ENCODE data around the gene IPO5. TPM values are rescaled to one million over a fixed set of nuclear protein-coding genes. Genes with fewer than 3 reads are reported as not detected.

IPO5 gene
- total and polyA plus RNA-seq, 2 of the 8 experiments (the other 6 are each of a cell fraction or from before 2014, with no cell fraction given) = 143 to 410 TPM

DNA sequence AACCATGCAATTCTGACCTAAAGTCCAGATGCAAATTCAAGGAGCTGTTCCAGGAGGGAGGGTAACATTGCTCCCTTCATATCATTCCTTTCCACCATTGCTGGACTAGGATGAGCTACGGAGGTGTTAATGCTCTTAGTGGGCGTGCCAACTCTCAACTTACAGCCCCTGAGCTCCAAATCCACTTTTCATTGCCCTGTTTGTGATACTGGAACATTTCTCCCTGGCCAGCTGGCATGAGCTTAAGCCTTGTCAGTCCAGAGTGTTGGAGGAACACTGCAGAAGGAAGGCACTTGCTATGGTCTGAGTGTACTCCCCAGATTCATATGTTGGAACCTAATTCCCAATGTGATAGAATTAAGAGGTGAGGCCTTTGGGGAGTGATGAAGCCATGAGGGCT lies 119.0 kb downstream of the IPO5 start:
- Histone ChIP-seq H3K14ac (ENCODE audit: insufficient read length) (no peak overlapping the region), H2AK5ac (ENCODE audit: low read depth, low read length) (no peak overlapping the region), H2AFZ (ENCODE audit: low read length) (no peak overlapping the region), H3K4ac (replicated peaks; ENCODE audit: insufficient read length, low read depth, low read length) (no peak overlapping the region), H3K79me1 (ENCODE audit: low read depth, low read length) (no peaks in the 10 kb centered on the region), H3K36me3 (ENCODE audit: control insufficient read depth in 2 of 4, insufficient read depth in 4 of 4, low read length in 3 of 4) (no peaks in the 10 kb centered on the region), H4K20me1 (replicated peaks in 1 of 2; ENCODE audit: control insufficient read depth in 1 of 2, insufficient read depth in 2 of 2, low read length in 2 of 2) (no peaks in the 10 kb centered on the region), H3K56ac (replicated peaks; ENCODE audit: insufficient read length, low read depth, low read length) (no peak overlapping the region), H3K9me3 (ENCODE audit: insufficient read depth in 2 of 2, low read depth in 1 of 2, low read length in 1 of 2) (peaks cover 0 to 6% of the 10 kb centered on the region in 2 experiments; a peak in 1 of 4 replicates), H4K8ac (ENCODE audit: extremely low read depth, insufficient read depth, low read length) (no peak overlapping the region), H3K4me3 (ENCODE audit: extremely low read depth in 1 of 4, insufficient read depth in 2 of 4, low read depth in 3 of 4, low read length in 4 of 4) (no peak overlapping the region), H3K23me2 (ENCODE audit: low read depth, low read length) (no peaks in the 10 kb centered on the region), H4K5ac (ENCODE audit: insufficient read length, low read depth, low read length) (no peak overlapping the region), H2BK20ac (ENCODE audit: low read length) (no peak overlapping the region), H2BK15ac (ENCODE audit: low read length) (no peak overlapping the region), H3K4me1 (replicated peaks in 1 of 4; ENCODE audit: control insufficient read depth in 3 of 4, insufficient read depth in 4 of 4, low read length in 3 of 4) (peaks cover 0 to 2% (median 0%) of the 10 kb centered on the region in 4 experiments; a peak in 1 of 7 replicates), H3K9ac (replicated peaks in 1 of 4; ENCODE audit: extremely low read depth in 1 of 4, low read depth in 3 of 4, low read length in 3 of 4) (no peak overlapping the region), H2BK5ac (ENCODE audit: low read depth, low read length) (no peak overlapping the region), H3K18ac (ENCODE audit: extremely low read depth, low read length) (no peak overlapping the region), H3K27me3 (replicated peaks in 1 of 4; ENCODE audit: control insufficient read depth in 3 of 4, extremely low read depth in 1 of 4, insufficient read depth in 3 of 4, low read length in 3 of 4) (no peaks in the 10 kb centered on the region), H3K79me2 (ENCODE audit: control insufficient read depth in 1 of 2, insufficient read depth in 2 of 2, low read length in 2 of 2) (no peaks in the 10 kb centered on the region), H3K27ac (ENCODE audit: low read depth, low read length) (no peak overlapping the region), H3K4me2 (ENCODE audit: insufficient read depth in 1 of 2, low read depth in 2 of 2, low read length in 2 of 2) (no peak overlapping the region), H2BK12ac (ENCODE audit: low read depth, low read length) (no peak overlapping the region), H4K91ac (replicated peaks; ENCODE audit: insufficient read length, low read length) (no peak overlapping the region), H3K23ac (ENCODE audit: insufficient read length) (no peak overlapping the region), H2BK120ac (replicated peaks; ENCODE audit: low read depth, low read length) (no peak overlapping the region)
- ChIA-PET CTCF (ENCODE audit: partially characterized antibody) (interaction anchor here (1.6 kb wide), 1 partner anchor 18 kb away, joined by 3 read pairs; no protein-coding TSS in a partner anchor), POLR2A (ENCODE audit: partially characterized antibody) (no interaction called here)
- FAIRE-seq (no peak), DNase-seq (ENCODE audit: low read depth in 1 of 2, low spot score in 2 of 2) (no peak)
- TF ChIP-seq ASH2L (IDR thresholded peaks at IDR 0.05; ENCODE audit: low read length) (no peak), RXRA (IDR thresholded peaks at IDR 0.05; ENCODE audit: insufficient read depth, low read depth, low read length) (no peak), POLR2AphosphoS5 (IDR thresholded peaks at IDR 0.05; ENCODE audit: low read depth, low read length) (no peak), GABPA (IDR thresholded peaks at IDR 0.05; ENCODE audit: borderline replicate concordance, insufficient read depth, low read length) (no peak), TBP (IDR thresholded peaks at IDR 0.05; ENCODE audit: low read depth, low read length) (no peak), TCF12 (IDR thresholded peaks at IDR 0.05; ENCODE audit: low read depth, low read length) (no peak)
- TF ChIP-seq, protein P1, sequence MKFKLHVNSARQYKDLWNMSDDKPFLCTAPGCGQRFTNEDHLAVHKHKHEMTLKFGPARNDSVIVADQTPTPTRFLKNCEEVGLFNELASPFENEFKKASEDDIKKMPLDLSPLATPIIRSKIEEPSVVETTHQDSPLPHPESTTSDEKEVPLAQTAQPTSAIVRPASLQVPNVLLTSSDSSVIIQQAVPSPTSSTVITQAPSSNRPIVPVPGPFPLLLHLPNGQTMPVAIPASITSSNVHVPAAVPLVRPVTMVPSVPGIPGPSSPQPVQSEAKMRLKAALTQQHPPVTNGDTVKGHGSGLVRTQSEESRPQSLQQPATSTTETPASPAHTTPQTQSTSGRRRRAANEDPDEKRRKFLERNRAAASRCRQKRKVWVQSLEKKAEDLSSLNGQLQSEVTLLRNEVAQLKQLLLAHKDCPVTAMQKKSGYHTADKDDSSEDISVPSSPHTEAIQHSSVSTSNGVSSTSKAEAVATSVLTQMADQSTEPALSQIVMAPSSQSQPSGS (IDR thresholded peaks at IDR 0.05; ENCODE audit: low read length) = no peak
- 88% methylated on average over 2 of the region's 2 CpGs; no CpG with 5 or more reads in 1 of the 2 experiments for WGBS, 2 experiments (ENCODE audit: extremely low coverage in 1 of 2, insufficient coverage in 1 of 2, insufficient read length in 1 of 2, insufficient replicate concordance in 2 of 2, low coverage in 1 of 2, low lambda C conversion rate in 2 of 2, missing lambda C conversion rate in 1 of 2)
